GM21390 (cell line): ENCODE results near the gene RAPGEF5.

Experiments used
- ATAC-seq: cut with Tn5 transposase; IDR thresholded peaks from one replicate; pipeline ENCODE4 v1.9.1; 2021; ENCODE audit not compliant: unreplicated experiment

Gene RAPGEF5

DNA sequence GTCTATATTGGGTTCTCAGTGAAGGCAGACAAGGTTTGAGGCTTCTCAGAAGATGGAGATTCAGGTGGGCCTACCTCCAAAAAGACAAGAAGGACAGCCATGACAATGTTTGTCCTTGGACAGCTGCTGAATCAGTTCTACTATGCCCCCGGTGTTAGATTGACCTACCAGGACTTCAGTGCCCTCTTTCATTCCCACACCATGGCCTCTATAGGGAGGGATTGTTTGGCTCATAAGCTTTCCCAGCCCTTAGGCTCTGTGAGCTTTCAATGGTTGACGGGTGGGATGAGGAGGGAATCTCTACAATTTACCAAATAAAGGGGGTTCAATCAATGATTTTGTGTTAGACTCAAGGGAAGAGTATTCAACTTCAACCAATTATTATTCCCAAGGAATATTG, 23.4 kb upstream of the RAPGEF5 start:
- no peak for ATAC-seq

GRCh38 chr7:22378199-22378980, 21.4 kb upstream of the RAPGEF5 start:
- no peak for ATAC-seq

DNA sequence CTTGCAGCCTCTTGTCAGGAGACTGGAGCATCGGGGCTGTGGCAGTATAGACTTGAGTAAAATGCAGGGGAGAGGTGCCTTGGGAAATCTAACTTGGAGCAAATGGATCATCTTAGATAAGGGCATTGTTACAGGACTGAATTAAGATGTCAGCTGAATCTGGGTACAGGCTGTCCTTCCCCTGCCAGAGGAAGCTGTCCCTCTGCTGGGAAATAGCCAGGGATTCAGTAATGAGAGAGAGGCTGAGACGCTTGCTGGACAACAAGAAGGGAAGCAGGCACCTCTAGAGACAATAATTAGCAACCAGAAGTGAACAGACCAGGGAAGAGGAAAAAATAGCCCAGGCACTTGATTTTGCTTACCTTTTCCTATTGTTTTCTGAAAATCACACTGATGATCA, 20.7 kb upstream of the RAPGEF5 start:
- no peak for ATAC-seq

- ATAC-seq: no peak
These were observed 18.6 kb upstream of the RAPGEF5 start for GRCh38 chr7:22375359-22376048.

DNA sequence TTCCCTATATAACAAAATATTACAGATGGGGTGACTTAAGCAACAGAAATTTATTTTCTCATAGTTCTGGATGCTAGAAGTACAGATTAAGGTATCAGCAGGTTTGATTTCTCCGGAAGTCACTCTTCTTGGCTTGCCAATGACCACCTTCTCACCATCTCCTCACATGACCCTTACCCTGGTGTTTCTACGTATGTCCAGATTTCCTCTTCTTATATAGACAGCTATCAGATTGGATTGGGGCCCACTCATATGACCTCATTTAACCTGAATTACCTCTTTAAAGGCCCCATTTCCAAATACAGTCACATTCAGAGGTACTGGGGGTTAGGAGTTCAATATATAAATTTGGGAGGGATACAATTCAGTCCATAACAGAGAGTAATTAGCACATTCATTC, 17.0 kb upstream of the RAPGEF5 start:
- ATAC-seq: no peak

GRCh38 chr7:22373388-22373787, 16.4 kb upstream of the RAPGEF5 start:
- no peak for ATAC-seq

DNA sequence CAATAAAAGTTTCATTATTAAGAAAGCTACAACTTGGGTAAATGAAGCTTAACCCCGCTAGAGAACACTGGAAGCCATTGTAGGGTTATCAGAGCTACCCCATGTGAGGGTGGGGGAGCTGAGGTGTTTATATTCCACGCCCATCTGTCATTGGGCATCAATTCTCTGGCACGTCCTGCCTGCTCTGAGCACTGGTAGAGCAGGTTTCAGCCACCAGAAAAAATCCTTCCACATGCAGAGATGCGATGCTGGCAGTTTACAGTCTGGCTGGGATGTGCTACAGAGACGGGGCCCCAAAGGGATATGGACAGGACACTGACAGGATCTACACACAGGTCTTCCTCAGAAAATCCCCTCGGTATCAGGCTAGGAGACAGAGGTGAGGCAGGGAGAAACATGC, 15.9 kb upstream of the RAPGEF5 start:
- ATAC-seq: no peak

DNA sequence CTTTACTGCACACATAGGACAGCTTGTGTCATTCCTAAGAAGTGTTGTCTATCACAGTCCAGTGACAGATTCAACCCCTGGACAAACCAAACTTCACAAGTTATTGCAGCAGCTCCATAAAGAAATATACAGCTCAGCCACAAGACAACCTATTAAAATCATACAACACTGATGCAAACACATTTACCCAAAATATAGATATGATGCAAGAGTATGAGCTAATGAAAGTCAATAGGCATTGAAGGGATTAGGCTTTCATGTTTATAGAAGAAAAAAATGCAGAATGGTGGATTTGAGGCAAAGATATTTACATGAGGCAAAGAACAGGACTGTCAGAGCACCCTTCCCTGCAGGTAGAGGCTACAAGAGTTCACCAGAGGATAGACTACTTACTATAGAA, 14.9 kb upstream of the RAPGEF5 start:
- ATAC-seq: no peak

DNA sequence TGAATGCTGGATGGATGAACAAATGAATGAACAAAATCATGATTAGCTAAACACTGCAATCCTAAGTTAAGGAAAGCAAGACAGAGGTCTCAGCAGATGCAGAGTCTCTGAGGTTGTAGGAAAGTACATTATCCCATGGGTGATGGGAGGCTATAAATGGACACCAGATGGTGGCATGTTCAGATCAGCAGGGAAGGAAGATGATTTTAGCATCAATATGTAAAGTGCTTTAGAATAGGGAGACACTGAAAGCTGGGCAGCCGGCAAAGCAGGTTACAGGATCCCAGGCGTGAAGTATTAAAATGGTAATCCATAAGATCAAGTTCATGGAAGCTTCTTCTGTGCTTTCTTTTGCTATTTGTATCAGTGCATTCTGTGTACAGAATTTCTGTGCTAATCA, 7.9 kb upstream of the RAPGEF5 start:
- ATAC-seq: no peak

DNA sequence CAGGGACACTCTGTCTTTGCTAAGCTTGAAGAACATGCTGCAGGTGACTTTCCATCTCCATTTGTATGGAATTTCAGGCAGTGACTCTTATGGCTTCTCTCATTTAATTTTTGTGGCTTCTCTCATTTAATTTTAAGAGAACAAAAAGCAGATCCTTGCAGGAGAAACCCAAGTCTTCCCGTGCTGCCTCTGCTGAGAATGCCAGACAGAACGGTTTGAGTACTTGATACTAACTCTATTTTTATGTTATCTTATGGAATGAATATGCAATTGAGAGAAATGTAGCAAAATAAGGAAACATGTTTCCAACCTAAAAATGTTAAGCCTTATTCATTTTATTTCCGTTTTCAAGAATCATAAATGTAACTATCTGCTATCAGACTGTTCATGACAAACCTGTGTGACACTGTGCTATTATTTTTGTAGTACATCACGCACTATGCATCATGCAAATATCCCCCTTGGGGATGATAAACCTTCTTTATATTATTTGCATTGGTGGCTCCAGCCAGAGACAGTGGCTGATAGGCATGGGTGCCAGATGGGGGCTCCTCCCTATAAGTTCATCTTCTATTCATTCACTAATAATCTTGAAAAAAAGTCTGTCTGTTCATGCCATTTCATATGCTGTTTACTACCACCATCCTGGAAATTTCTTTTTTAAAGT, 6.9 kb upstream of the RAPGEF5 start:
- no peak for ATAC-seq

DNA sequence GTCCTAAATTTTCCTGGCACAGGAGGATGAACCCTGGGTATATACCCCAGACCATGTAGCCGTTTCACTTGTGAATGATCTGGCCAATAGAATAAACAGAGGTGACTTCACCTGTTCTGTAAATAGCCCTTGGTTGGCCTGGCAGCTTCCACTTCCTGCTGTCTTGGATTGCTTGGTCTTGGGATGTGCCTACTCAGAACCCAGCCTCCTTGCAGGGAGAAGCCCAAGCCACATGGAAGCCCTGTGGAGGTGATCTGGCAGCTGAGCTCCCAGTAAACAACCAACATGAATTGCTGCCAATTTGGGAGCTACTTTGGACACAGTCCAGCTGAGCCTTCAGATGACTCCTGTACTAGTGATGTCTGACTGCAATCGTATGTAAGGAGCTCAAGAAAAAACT, 4.8 kb upstream of the RAPGEF5 start:
- no peak for ATAC-seq

DNA sequence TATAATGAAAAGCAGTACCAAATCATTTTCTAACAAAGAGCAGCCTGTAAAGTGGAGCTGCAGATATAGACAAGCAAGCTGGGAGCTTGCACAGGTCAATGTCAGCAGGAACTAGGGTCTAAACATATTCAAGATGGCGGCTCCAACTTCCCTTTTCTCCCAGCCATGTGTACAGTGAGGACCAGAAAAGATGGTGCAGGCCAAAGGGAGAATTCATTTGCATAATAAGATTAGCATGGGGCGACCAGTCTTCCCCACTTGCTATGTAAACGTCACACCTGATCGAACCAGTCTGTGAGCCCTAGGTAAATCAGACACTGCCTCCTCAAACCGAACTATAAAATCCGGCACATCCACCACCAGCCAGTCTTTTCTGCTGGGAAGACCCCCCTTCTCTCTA, 4.4 kb upstream of the RAPGEF5 start:
- no peak for ATAC-seq

GRCh38 chr7:22358820-22359697, 2.1 kb upstream of the RAPGEF5 start:
- no peak for ATAC-seq

DNA sequence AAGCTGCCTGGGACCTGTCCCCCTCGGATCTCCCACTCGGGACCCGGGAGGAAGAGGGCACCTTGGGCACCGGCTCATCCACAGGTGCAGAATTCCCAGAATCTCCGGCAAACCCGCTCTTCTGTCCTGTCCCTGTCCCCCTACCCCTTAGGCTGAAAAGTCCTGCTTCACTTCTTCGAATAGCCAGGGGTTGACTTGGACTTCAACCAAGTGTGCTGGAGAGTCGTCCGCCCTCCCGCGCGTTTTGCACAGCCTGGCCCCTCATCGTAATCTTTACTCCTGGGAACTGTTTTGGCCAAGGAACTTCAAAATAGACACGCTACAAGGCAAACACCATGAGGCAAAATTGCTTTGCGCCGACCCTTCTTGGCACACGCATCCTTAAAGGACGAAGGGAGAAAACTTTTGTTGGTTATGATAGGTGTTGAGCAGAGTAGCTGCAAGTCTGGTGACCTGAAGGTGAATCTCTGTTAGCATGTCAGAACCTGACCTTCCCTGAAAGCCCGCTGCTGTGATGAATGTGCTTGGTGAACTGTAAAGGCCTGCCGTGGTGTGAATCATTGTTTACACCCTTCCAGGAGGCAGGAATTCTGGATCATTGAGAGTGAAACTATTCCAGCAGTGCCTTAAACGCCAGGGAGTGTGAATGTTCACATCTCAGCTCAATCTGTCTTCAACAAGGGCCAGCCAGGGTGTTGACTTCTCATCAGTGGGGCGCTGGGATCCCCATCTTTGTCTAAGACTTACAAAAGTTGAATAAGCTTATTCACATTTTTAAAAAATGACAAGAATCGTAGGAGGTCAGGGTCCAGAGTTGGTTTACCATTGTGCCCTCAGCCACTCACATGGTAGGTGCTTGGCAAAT, 589 bp upstream of the RAPGEF5 start:
- ATAC-seq: no peak

- peak; percentile 16 for ATAC-seq
These were observed 803 bp downstream of the RAPGEF5 start for GRCh38 chr7:22356010-22356691.

DNA sequence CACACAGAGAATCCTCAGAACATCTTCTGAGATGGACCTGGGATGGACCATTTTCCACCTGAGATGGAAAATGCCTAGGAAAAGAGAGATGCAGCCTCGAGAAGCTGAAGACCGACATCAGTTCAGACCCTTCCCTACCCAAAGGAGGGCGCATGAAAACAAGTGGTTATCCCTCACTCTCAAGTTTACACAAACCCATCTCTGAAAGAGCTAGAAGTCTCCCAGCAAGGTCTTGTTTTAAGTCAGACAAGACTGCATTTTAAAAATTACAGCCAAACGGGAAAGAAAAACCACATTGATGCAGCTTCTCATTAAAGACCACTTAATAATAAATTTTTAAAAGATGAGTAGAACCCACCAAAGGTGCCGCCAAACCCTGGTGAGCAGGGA, 1.3 kb downstream of the RAPGEF5 start:
- no peak for ATAC-seq

GRCh38 chr7:22354462-22354861, 2.5 kb downstream of the RAPGEF5 start:
- ATAC-seq: no peak

DNA sequence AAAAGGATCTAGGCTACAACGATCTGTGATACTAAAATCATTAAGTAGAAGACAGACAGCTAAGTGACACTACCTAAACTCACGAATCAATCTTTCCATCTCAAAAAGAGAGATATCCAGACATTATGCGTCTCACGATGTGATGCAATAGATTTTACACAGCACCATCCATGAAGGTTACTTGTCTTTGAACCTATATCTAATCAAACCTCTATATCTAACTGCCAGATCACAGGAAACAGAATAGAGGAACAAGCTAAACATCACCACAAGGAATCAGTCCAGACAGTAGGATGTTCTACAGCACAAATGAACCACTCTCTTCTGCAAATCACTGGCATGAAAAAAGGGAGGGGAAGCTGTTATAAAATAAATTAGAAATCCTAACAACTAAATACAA, 4.1 kb downstream of the RAPGEF5 start:
- ATAC-seq: no peak

DNA sequence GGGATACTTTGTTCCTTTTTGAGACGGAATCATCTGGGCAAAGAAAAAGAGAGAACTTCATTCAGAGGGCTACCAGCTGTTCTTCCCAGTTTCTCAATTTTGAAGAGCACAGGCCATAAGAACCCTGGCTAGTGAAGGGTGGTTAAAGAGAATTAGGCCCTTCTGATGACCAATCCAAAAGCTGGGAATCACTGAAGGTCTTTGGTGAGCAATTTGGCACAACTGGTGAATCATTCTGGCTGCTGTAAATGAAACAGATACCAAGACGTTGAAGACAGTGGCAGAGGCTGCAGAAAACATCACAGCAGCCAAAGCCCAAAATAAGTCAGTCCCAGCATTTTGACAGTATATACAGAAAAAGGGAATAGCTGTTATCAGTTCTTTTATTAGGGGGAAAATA, 5.1 kb downstream of the RAPGEF5 start:
- ATAC-seq: no peak

GRCh38 chr7:22351329-22351692, 5.6 kb downstream of the RAPGEF5 start:
- peak; percentile 81 for ATAC-seq
